CD4-positive, alpha-beta memory T cell (primary cell): ENCODE results near the gene MLLT3. TPM values are rescaled to one million over a fixed set of nuclear protein-coding genes. Genes with fewer than 3 reads are reported as not detected.

Source experiments
- CTCF ChIA-PET: fragments of 350-600 bp; sonication (Branson Sonifier 250); formaldehyde crosslinking; loops from one replicate; lab custom pipeline; 2021; ENCODE audit warnings: inconsistent platforms; ENCODE audit not compliant: partially characterized antibody; lab: Charles Lee
- POLR2A ChIA-PET: fragments of 350-600 bp; sonication (Branson Sonifier 250); formaldehyde crosslinking; loops from one replicate; lab custom pipeline; 2021; ENCODE audit not compliant: partially characterized antibody; lab: Charles Lee
- DNase-seq, 5 donors: peaks; one replicate each; pipeline versions ENCODE4 v3.0.0 to v3.0.0-alpha.2; 2020 to 2022; ENCODE audit warnings: mixed read lengths in 1 of 5
- H3K27ac ChIP-seq: one replicate; pipeline ENCODE4 v1.7.0; 2013; ENCODE audit warnings: low read depth, low read length
- H3K27me3 ChIP-seq: 2 replicates; pipeline ENCODE4 v1.7.0; 2013; ENCODE audit warnings: mild to moderate bottlenecking, low read length, moderate library complexity; ENCODE audit not compliant: insufficient read depth
- H3K36me3 ChIP-seq: 2 replicates; pipeline ENCODE4 v1.7.0; 2013; ENCODE audit warnings: mild to moderate bottlenecking, low read length, moderate library complexity; ENCODE audit not compliant: insufficient read depth
- H3K4me1 ChIP-seq: 2 replicates; pipeline ENCODE4 v1.7.0; 2013; ENCODE audit warnings: mild to moderate bottlenecking, low read length, moderate library complexity; ENCODE audit not compliant: insufficient read depth
- H3K4me3 ChIP-seq, 2 donors: one replicate each; pipeline ENCODE4 v1.7.0; 2013; ENCODE audit warnings: low read length in 2 of 2, mild to moderate bottlenecking in 1 of 2
- H3K9me3 ChIP-seq, 2 donors: one replicate each; pipeline ENCODE4 v1.7.0; 2013; ENCODE audit warnings: low read length in 2 of 2, control low read depth in 1 of 2; ENCODE audit not compliant: control insufficient read depth in 1 of 2
- H3K27ac Mint-ChIP-seq, 7 donors: one replicate each; pipeline ENCODE4 v1.8.0; 2020 to 2021; ENCODE audit warnings: mixed read lengths in 7 of 7, mild to moderate bottlenecking in 6 of 7, inconsistent platforms in 3 of 7, moderate library complexity in 3 of 7
- H3K27me3 Mint-ChIP-seq, 2 donors: one replicate each; pipeline ENCODE4 v1.8.0; 2020 to 2021; ENCODE audit warnings: mixed read lengths in 2 of 2
- H3K36me3 Mint-ChIP-seq, 2 donors: one replicate each; pipeline ENCODE4 v1.8.0; 2020 to 2021; ENCODE audit warnings: mixed read lengths in 2 of 2, inconsistent platforms in 1 of 2, mild to moderate bottlenecking in 1 of 2
- H3K4me1 Mint-ChIP-seq, 4 donors: one replicate each; pipeline ENCODE4 v1.8.0; 2020 to 2021; ENCODE audit warnings: mixed read lengths in 4 of 4, mild to moderate bottlenecking in 1 of 4
- H3K4me3 Mint-ChIP-seq, 8 donors: one replicate each; pipeline ENCODE4 v1.8.0; 2020 to 2021; ENCODE audit warnings: mixed read lengths in 8 of 8, mild to moderate bottlenecking in 7 of 8, moderate library complexity in 6 of 8, inconsistent platforms in 3 of 8
- H3K9me3 Mint-ChIP-seq, 8 donors: one replicate each; pipeline ENCODE4 v1.8.0; 2020 to 2021; ENCODE audit warnings: mixed read lengths in 8 of 8, mild to moderate bottlenecking in 5 of 8, inconsistent platforms in 3 of 8, moderate library complexity in 1 of 8
- intact Hi-C: fragments of 100-400 bp; cut with micrococcal nuclease; formaldehyde crosslinking; loops from one replicate; pipeline ENCODE4 v1.15.1; 2023
- polyA plus RNA-seq, 2 donors: library from polyadenylated mRNA; unstranded; fragments of 300-500 nt; fragmentation: Illumina TruSeq; gene quantifications; one replicate each; pipeline ENCODE4 v1.2.3, GENCODE V29; 2021
- total RNA-seq, 2 experiments: library from RNA; stranded (reverse); gene quantifications; one replicate each; pipeline ENCODE4 v1.2.3, GENCODE V29; 2021

The MLLT3 gene
- total and polyA plus RNA-seq, 4 experiments from 2014 or later: 20.7 to 54.4 (median 42.5) TPM

GRCh38 chr9:20564650-20565049 lies 57.6 kb downstream of the MLLT3 start:
- POLR2A ChIA-PET: no interaction called here
- Mint-ChIP-seq H3K4me3 (peak overlapping the region in 1 of 8 donors; percentile 26), H3K36me3 (peaks cover 0 to 8% of the 10 kb centered on the region in 2 donors), H3K27ac (no peak overlapping the region), H3K4me1 (peaks cover 51 to 88% (median 73%) of the 10 kb centered on the region in 4 donors), H3K27me3 (no peaks in the 10 kb centered on the region), H3K9me3 (no peaks in the 10 kb centered on the region)
- Histone ChIP-seq H3K27ac (no peak overlapping the region), H3K4me1 (peaks cover 51% of the 10 kb centered on the region), H3K36me3 (no peaks in the 10 kb centered on the region), H3K27me3 (no peaks in the 10 kb centered on the region), H3K4me3 (no peak overlapping the region), H3K9me3 (no peaks in the 10 kb centered on the region)
- CTCF ChIA-PET: no interaction called here
- DNase-seq: no peak
- intact Hi-C loops: no loop called here

GRCh38 chr9:20563917-20564316 lies 58.4 kb downstream of the MLLT3 start:
- Mint-ChIP-seq H3K9me3 (no peaks in the 10 kb centered on the region), H3K4me3 (peak overlapping the region in 1 of 8 donors; percentile 0), H3K36me3 (peaks cover 0 to 8% of the 10 kb centered on the region in 2 donors), H3K27ac (peak overlapping the region in 1 of 7 donors; percentile 6), H3K27me3 (no peaks in the 10 kb centered on the region), H3K4me1 (peaks cover 50 to 86% (median 70%) of the 10 kb centered on the region in 4 donors)
- no peak for DNase-seq
- no peaks in the 10 kb centered on the region for H3K9me3 ChIP-seq
- CTCF ChIA-PET: no interaction called here
- intact Hi-C loops: no loop called here
- H3K4me3 ChIP-seq: no peak overlapping the region
- H3K4me1 ChIP-seq: peaks cover 52% of the 10 kb centered on the region
- H3K27me3 ChIP-seq: no peaks in the 10 kb centered on the region
- H3K36me3 ChIP-seq: no peaks in the 10 kb centered on the region
- POLR2A ChIA-PET: no interaction called here
- H3K27ac ChIP-seq: no peak overlapping the region

GRCh38 chr9:20562051-20562450 lies 60.2 kb downstream of the MLLT3 start:
- CTCF ChIA-PET: interaction anchor here (1.3 kb wide), 1 partner anchor 8 kb away, joined by 3 read pairs; no protein-coding TSS in a partner anchor
- no peak for DNase-seq

GRCh38 chr9:20561531-20561930 lies 60.8 kb downstream of the MLLT3 start:
- ChIA-PET POLR2A (interaction anchor here (1.2 kb wide), 1 partner anchor 61 kb away, joined by 3 read pairs; the partner anchor contains the start of gene MLLT3), CTCF (interaction anchor here (1.3 kb wide), 1 partner anchor 8 kb away, joined by 3 read pairs; no protein-coding TSS in a partner anchor)
- no peak for DNase-seq
- peaks cover 55 to 92% (median 82%) of the 10 kb centered on the region in 4 donors for H3K4me1 Mint-ChIP-seq
- no peaks in the 10 kb centered on the region for H3K27me3 Mint-ChIP-seq
- no peaks in the 10 kb centered on the region for H3K36me3 ChIP-seq
- intact Hi-C loops: no loop called here
- peak overlapping the region in 2 of 8 donors; percentile 11 to 32 for H3K4me3 Mint-ChIP-seq
- H3K4me3 ChIP-seq: no peak overlapping the region
- H3K36me3 Mint-ChIP-seq: peaks cover 0 to 4% of the 10 kb centered on the region in 2 donors
- no peaks in the 10 kb centered on the region for H3K9me3 Mint-ChIP-seq
- no peaks in the 10 kb centered on the region for H3K9me3 ChIP-seq
- peak overlapping the region in 1 of 7 donors; percentile 25 for H3K27ac Mint-ChIP-seq
- H3K27ac ChIP-seq: no peak overlapping the region
- H3K27me3 ChIP-seq: no peaks in the 10 kb centered on the region
- H3K4me1 ChIP-seq: peaks cover 66% of the 10 kb centered on the region

More at GRCh38 chr9:20562051-20562450, 60.2 kb downstream of the MLLT3 start:
- no peaks in the 10 kb centered on the region for H3K27me3 ChIP-seq
- peaks cover 52 to 91% (median 80%) of the 10 kb centered on the region in 4 donors for H3K4me1 Mint-ChIP-seq
- H3K4me1 ChIP-seq: peaks cover 62% of the 10 kb centered on the region
- intact Hi-C loops: no loop called here
- peaks cover 0 to 4% of the 10 kb centered on the region in 2 donors for H3K36me3 Mint-ChIP-seq
- H3K36me3 ChIP-seq: no peaks in the 10 kb centered on the region
- H3K4me3 Mint-ChIP-seq: peak overlapping the region in 6 of 8 donors; percentile 11 to 68 (median 31)
- no peaks in the 10 kb centered on the region for H3K9me3 ChIP-seq
- no peak overlapping the region for H3K27ac ChIP-seq
- POLR2A ChIA-PET: interaction anchor here (1.2 kb wide), 1 partner anchor 60 kb away, joined by 3 read pairs; the partner anchor contains the start of gene MLLT3
- no peaks in the 10 kb centered on the region for H3K27me3 Mint-ChIP-seq
- H3K9me3 Mint-ChIP-seq: no peaks in the 10 kb centered on the region
- no peak overlapping the region for H3K4me3 ChIP-seq
- peak overlapping the region in 3 of 7 donors; percentile 1 to 42 (median 5) for H3K27ac Mint-ChIP-seq

- Mint-ChIP-seq H3K27me3 (no peaks in the 10 kb centered on the region), H3K4me1 (peaks cover 56 to 87% (median 79%) of the 10 kb centered on the region in 4 donors), H3K36me3 (no peaks in the 10 kb centered on the region), H3K27ac (no peak overlapping the region), H3K9me3 (no peaks in the 10 kb centered on the region), H3K4me3 (no peak overlapping the region)
- ChIA-PET POLR2A (no interaction called here), CTCF (interaction anchor here (1.1 kb wide), 1 partner anchor 381 kb away, joined by 3 read pairs; no protein-coding TSS in a partner anchor)
- no peak for DNase-seq
- H3K4me3 ChIP-seq: no peak overlapping the region
- no peaks in the 10 kb centered on the region for H3K27me3 ChIP-seq
- H3K36me3 ChIP-seq: no peaks in the 10 kb centered on the region
- H3K4me1 ChIP-seq: peaks cover 74% of the 10 kb centered on the region
- no peak overlapping the region for H3K27ac ChIP-seq
- intact Hi-C loops: loop anchor here (10.0 kb wide), 1 partner anchor 555 kb away; no protein-coding TSS in a partner anchor
- H3K9me3 ChIP-seq: no peaks in the 10 kb centered on the region
Measured at GRCh38 chr9:20559231-20559890, 62.9 kb downstream of the MLLT3 start.

GRCh38 chr9:20558566-20559016 lies 63.7 kb downstream of the MLLT3 start:
- peaks cover 57 to 89% (median 80%) of the 10 kb centered on the region in 4 donors for H3K4me1 Mint-ChIP-seq
- Histone ChIP-seq H3K27ac (no peak overlapping the region), H3K27me3 (no peaks in the 10 kb centered on the region), H3K4me3 (no peak overlapping the region), H3K4me1 (peaks cover 74% of the 10 kb centered on the region), H3K9me3 (no peaks in the 10 kb centered on the region), H3K36me3 (no peaks in the 10 kb centered on the region)
- H3K4me3 Mint-ChIP-seq: peak overlapping the region in 2 of 8 donors; percentile 44 to 74
- POLR2A ChIA-PET: no interaction called here
- H3K27me3 Mint-ChIP-seq: no peaks in the 10 kb centered on the region
- H3K9me3 Mint-ChIP-seq: no peaks in the 10 kb centered on the region
- no peaks in the 10 kb centered on the region for H3K36me3 Mint-ChIP-seq
- no peak for DNase-seq
- intact Hi-C loops: loop anchor here (10.0 kb wide), 1 partner anchor 556 kb away; no protein-coding TSS in a partner anchor
- peak overlapping the region in 1 of 7 donors; percentile 20 for H3K27ac Mint-ChIP-seq
- CTCF ChIA-PET: interaction anchor here (1.1 kb wide), 1 partner anchor 381 kb away, joined by 3 read pairs; no protein-coding TSS in a partner anchor
